ENCODE data around the gene RILP.

Gene RILP

GRCh38 chr17:1598399-1599095 lies 51.1 kb downstream of the RILP start:
- no peak for DNase-seq

- DNase-seq, result no peak
Observed at GRCh38 chr17:1597861-1598342, 51.8 kb downstream of the RILP start.

All from NCI-H187 (cell line).